Measurements from ENCODE around the gene LAMTOR2. TPM values are rescaled to one million over a fixed set of nuclear protein-coding genes. Genes with fewer than 3 reads are reported as not detected.

Gene LAMTOR2
- total RNA-seq, 1 experiment from 2014 or later = 52.0 TPM

DNA sequence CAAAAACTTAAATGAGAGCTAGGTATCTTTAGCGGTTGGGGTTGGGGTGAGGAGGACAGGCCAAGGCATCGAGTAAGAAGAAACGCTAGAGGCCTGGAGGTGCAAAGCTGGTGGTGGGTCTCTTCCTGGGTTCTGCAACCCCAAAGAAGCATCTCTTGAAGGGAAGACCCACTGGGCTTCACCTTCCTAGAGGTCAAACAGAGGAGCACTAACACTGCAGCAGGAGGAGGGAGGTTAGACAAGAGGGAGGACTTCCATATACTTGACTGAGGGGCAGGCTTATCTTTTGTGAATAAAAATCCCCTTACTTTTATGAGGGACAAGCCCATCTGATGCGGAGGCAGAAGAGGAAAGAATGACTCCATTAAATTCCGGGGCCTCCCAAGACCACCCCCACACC lies 25.2 kb downstream of the LAMTOR2 start:
- H3K27ac ChIP-seq (ENCODE audit: low read depth, low read length, poor library complexity, severe bottlenecking) = no peak overlapping the region
- ChIA-PET CTCF (no interaction called here), POLR2A (ENCODE audit: low non-redundant PET) (no interaction called here)
- DNase-seq (ENCODE audit: low spot score) = no peak
- no peaks in the 10 kb centered on the region for H3K27me3 ChIP-seq (replicated peaks; ENCODE audit: insufficient read depth, low read depth, low read length, poor library complexity)
- no TSS peak for BruUV-seq (replicated peaks)
- H3K36me3 ChIP-seq (ENCODE audit: insufficient read depth, low read length, poor library complexity, severe bottlenecking) = peaks cover 22% of the 10 kb centered on the region
- intact Hi-C loops (cut with micrococcal nuclease; ENCODE audit: unreplicated experiment) = no loop called here
- TF ChIP-seq EZH2 (IDR thresholded peaks at IDR 0.05; ENCODE audit: borderline replicate concordance, low read depth, low read length, poor library complexity, severe bottlenecking) (no peak), CTCF (conservative IDR thresholded peaks at IDR 0.05; ENCODE audit: low read depth, low read length) (no peak)
- H3K4me1 ChIP-seq (ENCODE audit: insufficient read depth, low read length, poor library complexity, severe bottlenecking) = peaks cover 67% of the 10 kb centered on the region
- peak overlapping the region; percentile 86 for H3K4me3 ChIP-seq (ENCODE audit: low read depth, low read length, poor library complexity, severe bottlenecking)
- no peaks in the 10 kb centered on the region for H3K9me3 ChIP-seq (ENCODE audit: low read depth, low read length, poor library complexity, severe bottlenecking)

DNA sequence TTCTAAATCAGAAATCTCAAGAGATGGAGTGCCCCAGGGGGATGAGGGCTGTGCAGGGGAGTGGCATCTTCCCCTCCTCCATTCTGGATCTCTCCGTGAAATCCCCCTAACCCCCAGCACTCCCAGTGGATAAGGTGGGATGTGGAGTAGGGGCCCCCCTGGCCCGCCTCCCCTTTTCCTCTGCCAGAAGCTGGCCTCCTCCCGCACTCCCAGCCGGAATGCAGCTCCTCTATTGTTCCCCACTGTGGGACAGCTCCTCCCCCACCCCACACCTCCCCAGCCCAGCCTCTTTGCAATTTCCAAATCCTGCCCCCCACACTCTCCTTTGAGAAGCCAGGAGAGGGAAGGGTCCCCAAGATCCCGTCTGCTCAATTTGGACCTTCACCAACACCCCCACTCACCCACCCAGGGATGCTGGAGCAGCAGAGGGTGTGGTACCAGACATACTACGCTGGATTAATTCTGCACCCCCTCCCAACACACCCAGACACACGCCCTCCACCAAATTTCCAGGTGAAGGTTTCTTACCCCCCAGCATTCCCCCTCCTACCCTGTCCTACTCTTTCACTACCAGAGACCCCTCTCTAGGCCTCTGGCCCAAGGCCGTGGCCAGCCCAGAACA lies 25.8 kb downstream of the LAMTOR2 start:
- POLR2A ChIA-PET (ENCODE audit: low non-redundant PET) = no interaction called here
- peak overlapping the region; percentile 86 for H3K4me3 ChIP-seq (ENCODE audit: low read depth, low read length, poor library complexity, severe bottlenecking)
- CTCF ChIA-PET = no interaction called here
- peak overlapping the region; percentile 89 for H3K27ac ChIP-seq (ENCODE audit: low read depth, low read length, poor library complexity, severe bottlenecking)
- intact Hi-C loops (cut with micrococcal nuclease; ENCODE audit: unreplicated experiment) = no loop called here
- no peaks in the 10 kb centered on the region for H3K27me3 ChIP-seq (replicated peaks; ENCODE audit: insufficient read depth, low read depth, low read length, poor library complexity)
- no peak for TF ChIP-seq CTCF (conservative IDR thresholded peaks at IDR 0.05; ENCODE audit: low read depth, low read length)
- no peak for TF ChIP-seq EZH2 (IDR thresholded peaks at IDR 0.05; ENCODE audit: borderline replicate concordance, low read depth, low read length, poor library complexity, severe bottlenecking)
- no peak for DNase-seq (ENCODE audit: low spot score)
- H3K4me1 ChIP-seq (ENCODE audit: insufficient read depth, low read length, poor library complexity, severe bottlenecking) = peaks cover 62% of the 10 kb centered on the region
- no TSS peak for BruUV-seq (replicated peaks)
- no peaks in the 10 kb centered on the region for H3K9me3 ChIP-seq (ENCODE audit: low read depth, low read length, poor library complexity, severe bottlenecking)
- H3K36me3 ChIP-seq (ENCODE audit: insufficient read depth, low read length, poor library complexity, severe bottlenecking) = peaks cover 21% of the 10 kb centered on the region

DNA sequence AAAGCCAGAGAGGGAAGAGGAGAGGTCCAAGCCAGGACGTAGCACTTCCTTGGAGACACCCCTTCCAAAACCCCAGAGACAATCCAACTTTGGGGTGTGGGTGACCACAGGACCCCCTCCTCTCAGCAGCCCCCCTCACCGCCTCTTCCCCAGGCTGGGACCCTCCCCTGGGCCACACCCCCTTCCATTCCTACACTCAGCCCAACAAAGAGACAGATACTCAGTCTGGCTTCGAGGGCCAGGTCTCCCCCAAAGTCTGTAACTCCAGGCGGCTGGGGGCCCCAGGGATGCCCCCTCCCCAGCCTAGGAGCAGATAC lies 26.2 kb downstream of the LAMTOR2 start:
- H3K4me3 ChIP-seq (ENCODE audit: low read depth, low read length, poor library complexity, severe bottlenecking) = peak overlapping the region; percentile 86
- peaks cover 16% of the 10 kb centered on the region for H3K36me3 ChIP-seq (ENCODE audit: insufficient read depth, low read length, poor library complexity, severe bottlenecking)
- H3K27ac ChIP-seq (ENCODE audit: low read depth, low read length, poor library complexity, severe bottlenecking) = peak overlapping the region; percentile 89
- peaks cover 57% of the 10 kb centered on the region for H3K4me1 ChIP-seq (ENCODE audit: insufficient read depth, low read length, poor library complexity, severe bottlenecking)
- intact Hi-C loops (cut with micrococcal nuclease; ENCODE audit: unreplicated experiment) = no loop called here
- no peak for TF ChIP-seq EZH2 (IDR thresholded peaks at IDR 0.05; ENCODE audit: borderline replicate concordance, low read depth, low read length, poor library complexity, severe bottlenecking)
- no peak for TF ChIP-seq CTCF (conservative IDR thresholded peaks at IDR 0.05; ENCODE audit: low read depth, low read length)
- ChIA-PET CTCF (no interaction called here), POLR2A (ENCODE audit: low non-redundant PET) (no interaction called here)
- BruUV-seq (replicated peaks) = no TSS peak
- H3K27me3 ChIP-seq (replicated peaks; ENCODE audit: insufficient read depth, low read depth, low read length, poor library complexity) = no peaks in the 10 kb centered on the region
- no peak for DNase-seq (ENCODE audit: low spot score)
- no peaks in the 10 kb centered on the region for H3K9me3 ChIP-seq (ENCODE audit: low read depth, low read length, poor library complexity, severe bottlenecking)

All from A673 (cell line).